Measurements from ENCODE around the gene LRRC7. TPM values are rescaled to one million over a fixed set of nuclear protein-coding genes. Genes with fewer than 3 reads are reported as not detected.

The LRRC7 gene
- total RNA-seq, 4 donors from 2014 or later: 11.1 to 21.3 (median 14.1) TPM

- no peaks in the 10 kb centered on the region for H3K27me3 ChIP-seq
- no peaks in the 10 kb centered on the region for H3K9me3 ChIP-seq
- no peaks in the 10 kb centered on the region for H3K36me3 ChIP-seq
- DNase-seq (ENCODE audit: low spot score in 2 of 2): no peak
- H3K4me3 ChIP-seq: no peak overlapping the region
- H3K27ac ChIP-seq: no peak overlapping the region
- 55 to 72% methylated on average over 2 of the region's 2 CpGs for WGBS, 2 donors
- TF ChIP-seq EP300 (IDR thresholded peaks at IDR 0.05): no peak
- TF ChIP-seq, protein P1, sequence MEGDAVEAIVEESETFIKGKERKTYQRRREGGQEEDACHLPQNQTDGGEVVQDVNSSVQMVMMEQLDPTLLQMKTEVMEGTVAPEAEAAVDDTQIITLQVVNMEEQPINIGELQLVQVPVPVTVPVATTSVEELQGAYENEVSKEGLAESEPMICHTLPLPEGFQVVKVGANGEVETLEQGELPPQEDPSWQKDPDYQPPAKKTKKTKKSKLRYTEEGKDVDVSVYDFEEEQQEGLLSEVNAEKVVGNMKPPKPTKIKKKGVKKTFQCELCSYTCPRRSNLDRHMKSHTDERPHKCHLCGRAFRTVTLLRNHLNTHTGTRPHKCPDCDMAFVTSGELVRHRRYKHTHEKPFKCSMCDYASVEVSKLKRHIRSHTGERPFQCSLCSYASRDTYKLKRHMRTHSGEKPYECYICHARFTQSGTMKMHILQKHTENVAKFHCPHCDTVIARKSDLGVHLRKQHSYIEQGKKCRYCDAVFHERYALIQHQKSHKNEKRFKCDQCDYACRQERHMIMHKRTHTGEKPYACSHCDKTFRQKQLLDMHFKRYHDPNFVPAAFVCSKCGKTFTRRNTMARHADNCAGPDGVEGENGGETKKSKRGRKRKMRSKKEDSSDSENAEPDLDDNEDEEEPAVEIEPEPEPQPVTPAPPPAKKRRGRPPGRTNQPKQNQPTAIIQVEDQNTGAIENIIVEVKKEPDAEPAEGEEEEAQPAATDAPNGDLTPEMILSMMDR (IDR thresholded peaks at IDR 0.05): no peak
- TF ChIP-seq POLR2A (IDR thresholded peaks at IDR 0.05): no peak
- H3K4me1 ChIP-seq: no peaks in the 10 kb centered on the region
Observed at GRCh38 chr1:70101231-70101630, 533.5 kb downstream of the LRRC7 start.

- no peak overlapping the region for H3K27ac ChIP-seq
- WGBS, 2 donors: 27 to 78% methylated on average over 1 of the region's 1 CpG
- DNase-seq (ENCODE audit: low spot score in 2 of 2): no peak
- H3K4me1 ChIP-seq: no peaks in the 10 kb centered on the region
- H3K27me3 ChIP-seq: no peaks in the 10 kb centered on the region
- no peak overlapping the region for H3K4me3 ChIP-seq
- no peaks in the 10 kb centered on the region for H3K9me3 ChIP-seq
- no peaks in the 10 kb centered on the region for H3K36me3 ChIP-seq
- TF ChIP-seq, protein P1 (IDR thresholded peaks at IDR 0.05): no peak
- no peak for TF ChIP-seq EP300 (IDR thresholded peaks at IDR 0.05)
- TF ChIP-seq POLR2A (IDR thresholded peaks at IDR 0.05): no peak
Observed at GRCh38 chr1:70101774-70102173, 534.1 kb downstream of the LRRC7 start.

- H3K27ac ChIP-seq: no peak overlapping the region
- 57 to 77% methylated on average over 1 of the region's 1 CpG for WGBS, 2 donors
Observed at GRCh38 chr1:70103770-70104169, 536.0 kb downstream of the LRRC7 start.

GRCh38 chr1:70109241-70109640 lies 541.5 kb downstream of the LRRC7 start:
- Histone ChIP-seq H3K27ac (no peak overlapping the region), H3K27me3 (no peaks in the 10 kb centered on the region), H3K9me3 (no peaks in the 10 kb centered on the region), H3K4me3 (no peak overlapping the region), H3K4me1 (no peaks in the 10 kb centered on the region), H3K36me3 (no peaks in the 10 kb centered on the region)
- no peak for DNase-seq (ENCODE audit: low spot score in 2 of 2)
- no peak for TF ChIP-seq POLR2A (IDR thresholded peaks at IDR 0.05)
- TF ChIP-seq, protein P1 (IDR thresholded peaks at IDR 0.05): no peak
- TF ChIP-seq EP300 (IDR thresholded peaks at IDR 0.05): no peak
- 95 to 98% methylated on average over 5 of the region's 5 CpGs for WGBS, 2 donors

More at GRCh38 chr1:70103770-70104169, 536.0 kb downstream of the LRRC7 start:
- DNase-seq (ENCODE audit: low spot score in 2 of 2): no peak
- Histone ChIP-seq H3K36me3 (no peaks in the 10 kb centered on the region), H3K27me3 (no peaks in the 10 kb centered on the region), H3K4me3 (no peak overlapping the region), H3K9me3 (no peaks in the 10 kb centered on the region), H3K4me1 (no peaks in the 10 kb centered on the region)
- TF ChIP-seq POLR2A (IDR thresholded peaks at IDR 0.05): no peak
- no peak for TF ChIP-seq EP300 (IDR thresholded peaks at IDR 0.05)
- TF ChIP-seq, protein P1 (IDR thresholded peaks at IDR 0.05): no peak

- Histone ChIP-seq H3K27ac (no peak overlapping the region), H3K4me1 (no peaks in the 10 kb centered on the region), H3K4me3 (no peak overlapping the region), H3K9me3 (no peaks in the 10 kb centered on the region), H3K36me3 (no peaks in the 10 kb centered on the region), H3K27me3 (no peaks in the 10 kb centered on the region)
- no peak for TF ChIP-seq EP300 (IDR thresholded peaks at IDR 0.05)
- TF ChIP-seq POLR2A (IDR thresholded peaks at IDR 0.05): no peak
- TF ChIP-seq, protein P1 (IDR thresholded peaks at IDR 0.05): no peak
- 78 to 89% methylated on average over 5 of the region's 5 CpGs for WGBS, 2 donors
- DNase-seq (ENCODE audit: low spot score in 2 of 2): no peak
Observed at GRCh38 chr1:70112838-70113237, 545.1 kb downstream of the LRRC7 start.
